GM12801 (cell line): ENCODE data around the gene CHCHD6.

ENCODE experiments used
- CTCF ChIP-seq: IDR thresholded peaks from one replicate; pipeline ENCODE4 v1.5.1; 2011; ENCODE audit warnings: control low read depth; ENCODE audit not compliant: insufficient read length; ENCODE audit errors: extremely low read depth

CHCHD6 gene

GRCh38 chr3:126748701-126749546 is 44.9 kb downstream of the CHCHD6 start:
- TF ChIP-seq CTCF, result no peak

- TF ChIP-seq CTCF, result no peak
These were observed 45.5 kb downstream of the CHCHD6 start for GRCh38 chr3:126749547-126749875.

GRCh38 chr3:126749931-126750755 is 46.1 kb downstream of the CHCHD6 start:
- TF ChIP-seq CTCF, result no peak

GRCh38 chr3:126750756-126751121 is 46.7 kb downstream of the CHCHD6 start:
- TF ChIP-seq CTCF, result no peak

GRCh38 chr3:126751611-126752302 is 47.7 kb downstream of the CHCHD6 start:
- no peak for TF ChIP-seq CTCF

- TF ChIP-seq CTCF, result peak; percentile 45
These were observed 48.5 kb downstream of the CHCHD6 start for GRCh38 chr3:126752303-126753190.
